ENCODE data around the gene TMIE. TPM values are rescaled to one million over a fixed set of nuclear protein-coding genes. Genes with fewer than 3 reads are reported as not detected.
"Not testable (repeated sequence)": the region's sequence is repeated elsewhere in the genome, so short reads cannot be mapped to it uniquely, and the experiment has no call there.

The TMIE gene
- total RNA-seq, 1 experiment from 2014 or later: not detected

DNA sequence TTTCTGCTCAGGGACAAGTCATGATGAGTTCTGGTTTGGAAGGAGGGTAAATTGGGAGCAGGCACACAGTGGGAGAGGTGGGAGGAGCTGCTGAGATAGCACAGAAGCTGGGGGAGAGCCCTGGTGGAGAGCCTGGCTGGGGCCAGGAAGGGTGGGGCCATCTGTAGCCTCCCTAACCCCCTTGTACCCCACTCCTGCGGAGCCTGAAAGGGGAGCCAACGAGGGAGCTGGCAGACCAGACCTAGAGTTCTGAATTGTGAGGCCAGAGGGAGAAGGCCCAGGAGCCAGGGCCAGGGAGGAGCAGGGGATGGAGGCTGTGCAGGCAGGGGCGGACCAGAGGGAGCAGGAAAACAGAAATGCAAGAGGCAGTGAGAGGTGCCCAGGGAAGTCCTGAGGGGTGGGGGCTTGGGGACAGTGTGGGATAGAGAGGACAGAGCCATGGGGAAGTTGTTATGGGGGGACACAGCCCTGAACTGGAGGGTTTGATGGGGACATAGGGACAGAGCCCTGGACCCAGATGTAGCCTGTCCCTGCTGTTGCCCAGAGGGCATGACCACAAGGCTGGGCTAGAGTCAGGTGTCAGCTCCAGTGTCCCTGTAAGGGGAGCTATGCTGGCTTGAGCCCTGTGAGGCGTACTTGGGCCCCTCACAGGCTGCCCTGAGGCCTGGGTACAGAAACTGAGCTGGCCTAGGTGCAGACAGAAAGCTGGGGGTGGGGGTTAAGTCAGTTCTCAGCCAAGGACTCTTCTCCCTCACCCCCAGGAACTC is 1.2 kb downstream of the TMIE start:
- DNase-seq: no peak
- TF ChIP-seq, protein P1, sequence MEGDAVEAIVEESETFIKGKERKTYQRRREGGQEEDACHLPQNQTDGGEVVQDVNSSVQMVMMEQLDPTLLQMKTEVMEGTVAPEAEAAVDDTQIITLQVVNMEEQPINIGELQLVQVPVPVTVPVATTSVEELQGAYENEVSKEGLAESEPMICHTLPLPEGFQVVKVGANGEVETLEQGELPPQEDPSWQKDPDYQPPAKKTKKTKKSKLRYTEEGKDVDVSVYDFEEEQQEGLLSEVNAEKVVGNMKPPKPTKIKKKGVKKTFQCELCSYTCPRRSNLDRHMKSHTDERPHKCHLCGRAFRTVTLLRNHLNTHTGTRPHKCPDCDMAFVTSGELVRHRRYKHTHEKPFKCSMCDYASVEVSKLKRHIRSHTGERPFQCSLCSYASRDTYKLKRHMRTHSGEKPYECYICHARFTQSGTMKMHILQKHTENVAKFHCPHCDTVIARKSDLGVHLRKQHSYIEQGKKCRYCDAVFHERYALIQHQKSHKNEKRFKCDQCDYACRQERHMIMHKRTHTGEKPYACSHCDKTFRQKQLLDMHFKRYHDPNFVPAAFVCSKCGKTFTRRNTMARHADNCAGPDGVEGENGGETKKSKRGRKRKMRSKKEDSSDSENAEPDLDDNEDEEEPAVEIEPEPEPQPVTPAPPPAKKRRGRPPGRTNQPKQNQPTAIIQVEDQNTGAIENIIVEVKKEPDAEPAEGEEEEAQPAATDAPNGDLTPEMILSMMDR (IDR thresholded peaks at IDR 0.05; ENCODE audit: insufficient read depth in 1 of 2, low read depth in 1 of 2, low read length in 1 of 2, severe bottlenecking in 1 of 2, unreplicated experiment in 1 of 2): no peak
- Histone ChIP-seq H3K4me1 (no peaks in the 10 kb centered on the region), H3K36me3 (ENCODE audit: control insufficient read depth, insufficient read depth, low read length) (no peaks in the 10 kb centered on the region), H3K27me3 (replicated peaks; ENCODE audit: control insufficient read depth, insufficient read depth, low read length) (no peaks in the 10 kb centered on the region; the same call in 1 of the 2 replicates), H3K4me3 (ENCODE audit: low read depth, low read length) (no peak overlapping the region), H3K9me3 (no peaks in the 10 kb centered on the region)
- H3K4me3 Mint-ChIP-seq (ENCODE audit: unreplicated experiment): no peak overlapping the region
- H3K36me3 Mint-ChIP-seq (ENCODE audit: insufficient read depth, unreplicated experiment): no peaks in the 10 kb centered on the region
- peaks cover 6% of the 10 kb centered on the region for H3K27me3 Mint-ChIP-seq (ENCODE audit: insufficient read depth, unreplicated experiment)
- ChIA-PET CTCF (interaction anchor here (0.8 to 2.3 kb wide), 2 partner anchors 174 to 207 kb away, joined by 3 to 5 read pairs; no protein-coding TSS in a partner anchor), POLR2A (no interaction called here)
- BruUV-seq (replicated peaks): no TSS peak
- no peak overlapping the region for H3K27ac Mint-ChIP-seq (ENCODE audit: unreplicated experiment)
- H3K9me3 Mint-ChIP-seq (ENCODE audit: unreplicated experiment): no peaks in the 10 kb centered on the region
- H3K4me1 Mint-ChIP-seq (ENCODE audit: low read depth, unreplicated experiment): no peaks in the 10 kb centered on the region
- intact Hi-C loops (cut with micrococcal nuclease; ENCODE audit: unreplicated experiment): no loop called here

DNA sequence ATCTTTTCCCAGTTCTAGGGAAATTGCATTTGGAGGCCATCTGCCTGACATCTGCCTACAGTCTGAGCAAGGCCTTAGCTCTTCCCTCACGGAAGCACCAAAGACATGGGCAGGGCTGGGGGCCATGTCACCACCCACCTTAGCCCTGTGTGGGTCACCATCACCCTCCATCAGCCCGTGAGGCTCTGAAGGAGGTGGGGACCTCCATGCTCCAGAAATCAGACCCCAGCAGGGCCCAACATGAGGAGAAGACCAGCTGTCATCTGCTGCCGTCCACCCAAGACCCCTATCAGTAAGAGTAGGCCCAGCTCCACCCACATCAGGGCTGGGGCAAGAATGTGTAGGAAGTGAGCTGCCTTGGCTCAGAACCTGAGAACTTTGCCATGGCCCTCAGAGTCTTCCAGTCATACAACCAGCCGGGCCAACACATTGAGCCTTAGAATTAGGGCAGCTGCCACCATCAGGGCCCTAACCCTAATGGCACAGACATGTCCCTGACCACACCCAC is 1.9 kb downstream of the TMIE start:
- peaks cover 6% of the 10 kb centered on the region for H3K27me3 Mint-ChIP-seq (ENCODE audit: insufficient read depth, unreplicated experiment)
- Histone ChIP-seq H3K4me3 (ENCODE audit: low read depth, low read length) (no peak overlapping the region), H3K4me1 (no peaks in the 10 kb centered on the region), H3K27me3 (replicated peaks; ENCODE audit: control insufficient read depth, insufficient read depth, low read length) (no peaks in the 10 kb centered on the region; the same call in 1 of the 2 replicates), H3K36me3 (ENCODE audit: control insufficient read depth, insufficient read depth, low read length) (no peaks in the 10 kb centered on the region), H3K9me3 (no peaks in the 10 kb centered on the region)
- CTCF ChIA-PET: interaction anchor here (0.8 to 2.3 kb wide), 2 partner anchors 173 to 207 kb away, joined by 3 to 5 read pairs; no protein-coding TSS in a partner anchor
- no peak overlapping the region for H3K4me3 Mint-ChIP-seq (ENCODE audit: unreplicated experiment)
- no TSS peak for BruUV-seq (replicated peaks)
- no peak for DNase-seq
- H3K4me1 Mint-ChIP-seq (ENCODE audit: low read depth, unreplicated experiment): no peaks in the 10 kb centered on the region
- TF ChIP-seq, protein P1 (IDR thresholded peaks at IDR 0.05; ENCODE audit: insufficient read depth in 1 of 2, low read depth in 1 of 2, low read length in 1 of 2, severe bottlenecking in 1 of 2, unreplicated experiment in 1 of 2): no peak
- intact Hi-C loops (cut with micrococcal nuclease; ENCODE audit: unreplicated experiment): no loop called here
- POLR2A ChIA-PET: no interaction called here
- H3K36me3 Mint-ChIP-seq (ENCODE audit: insufficient read depth, unreplicated experiment): no peaks in the 10 kb centered on the region
- H3K27ac Mint-ChIP-seq (ENCODE audit: unreplicated experiment): no peak overlapping the region
- H3K9me3 Mint-ChIP-seq (ENCODE audit: unreplicated experiment): no peaks in the 10 kb centered on the region

DNA sequence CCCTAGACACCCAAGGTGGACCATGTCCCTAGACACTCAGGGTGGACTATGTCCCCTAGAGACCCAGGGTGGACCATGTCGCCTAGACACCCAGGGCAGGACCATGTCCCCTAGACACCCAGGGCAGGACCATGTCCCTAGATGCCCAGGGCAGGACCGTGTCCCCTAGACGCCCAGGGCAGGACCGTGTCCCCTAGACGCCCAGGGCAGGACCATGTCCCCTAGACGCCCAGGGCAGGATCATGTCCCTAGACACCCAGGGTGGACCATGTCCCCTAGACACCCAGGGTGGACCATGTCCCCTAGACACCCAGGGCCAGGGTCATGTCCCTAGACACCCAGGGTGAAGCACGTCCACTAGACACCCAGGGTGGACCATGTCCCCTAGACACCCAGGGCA is 3.2 kb downstream of the TMIE start:
- H3K27me3 ChIP-seq (replicated peaks; ENCODE audit: control insufficient read depth, insufficient read depth, low read length); H3K4me1 Mint-ChIP-seq (ENCODE audit: low read depth, unreplicated experiment); H3K9me3 ChIP-seq; POLR2A ChIA-PET; H3K4me3 Mint-ChIP-seq (ENCODE audit: unreplicated experiment); H3K36me3 ChIP-seq (ENCODE audit: control insufficient read depth, insufficient read depth, low read length); H3K27me3 Mint-ChIP-seq (ENCODE audit: insufficient read depth, unreplicated experiment); H3K4me1 ChIP-seq; H3K36me3 Mint-ChIP-seq (ENCODE audit: insufficient read depth, unreplicated experiment); H3K4me3 ChIP-seq (ENCODE audit: low read depth, low read length); H3K9me3 Mint-ChIP-seq (ENCODE audit: unreplicated experiment); CTCF ChIA-PET; H3K27ac Mint-ChIP-seq (ENCODE audit: unreplicated experiment); BruUV-seq (replicated peaks): not testable (repeated sequence)
- intact Hi-C loops (cut with micrococcal nuclease; ENCODE audit: unreplicated experiment): loop anchor here (2.0 kb wide), 1 partner anchor 156 kb away; no protein-coding TSS in a partner anchor
- peak in 1 of 2 experiments; percentile 12 for DNase-seq

All from Caco-2 (cell line).